Measurements from ENCODE around the gene LY6G6C.

The LY6G6C gene

DNA sequence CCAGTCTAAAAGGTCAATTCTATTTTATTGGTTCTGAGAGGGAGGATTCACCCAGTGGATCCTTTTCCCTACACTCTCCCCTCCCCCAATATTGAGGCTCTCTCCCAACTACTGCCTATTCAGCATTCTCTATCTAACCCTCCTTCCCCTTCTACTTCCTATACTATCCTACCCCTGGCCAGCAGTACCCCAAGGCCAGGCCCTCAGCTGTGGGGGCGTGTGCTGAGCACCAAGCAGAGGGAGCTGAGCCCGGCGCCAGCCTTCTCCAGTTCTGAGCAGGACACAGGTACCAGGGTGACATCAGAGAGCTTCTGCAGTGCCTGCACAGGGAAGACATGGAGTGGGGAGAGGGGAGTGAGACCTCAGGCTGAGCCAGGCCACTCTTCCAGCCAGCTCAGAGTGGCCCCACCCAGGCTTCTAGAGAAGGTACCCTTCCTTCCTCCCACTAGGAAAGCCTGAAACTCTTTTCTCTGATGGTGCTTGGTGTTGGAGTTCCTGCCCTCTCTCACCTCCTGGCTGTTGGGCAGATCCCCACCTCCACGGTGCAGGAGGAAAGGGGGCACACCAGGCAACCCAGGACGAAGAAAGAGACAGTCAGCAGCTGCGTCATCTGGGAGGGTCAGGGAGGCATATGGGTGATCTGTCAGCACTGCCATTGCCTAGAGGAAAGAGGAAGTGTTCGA lies 5.6 kb upstream of the LY6G6C start:
- Histone ChIP-seq H3K9me3 (ENCODE audit: control insufficient read depth in 1 of 2, low read length in 2 of 2) (no peaks in the 10 kb centered on the region), H3K9ac (ENCODE audit: low read depth in 1 of 2, low read length in 2 of 2) (peak overlapping the region in 1 of 2 donors; percentile 10), H3K27ac (ENCODE audit: low read depth, low read length) (peak overlapping the region; percentile 17), H3K4me1 (ENCODE audit: control insufficient read depth in 1 of 2, insufficient read depth in 2 of 2, low read length in 2 of 2) (peaks cover 35 to 37% of the 10 kb centered on the region in 2 donors), H3K4me3 (ENCODE audit: low read depth in 1 of 2, low read length in 2 of 2) (no peak overlapping the region), H3K27me3 (ENCODE audit: control insufficient read depth in 1 of 2, insufficient read depth in 2 of 2, low read length in 2 of 2) (no peaks in the 10 kb centered on the region), H3K36me3 (ENCODE audit: control insufficient read depth in 1 of 2, insufficient read depth in 2 of 2, low read length in 2 of 2) (peaks cover 15 to 38% of the 10 kb centered on the region in 2 donors)

DNA sequence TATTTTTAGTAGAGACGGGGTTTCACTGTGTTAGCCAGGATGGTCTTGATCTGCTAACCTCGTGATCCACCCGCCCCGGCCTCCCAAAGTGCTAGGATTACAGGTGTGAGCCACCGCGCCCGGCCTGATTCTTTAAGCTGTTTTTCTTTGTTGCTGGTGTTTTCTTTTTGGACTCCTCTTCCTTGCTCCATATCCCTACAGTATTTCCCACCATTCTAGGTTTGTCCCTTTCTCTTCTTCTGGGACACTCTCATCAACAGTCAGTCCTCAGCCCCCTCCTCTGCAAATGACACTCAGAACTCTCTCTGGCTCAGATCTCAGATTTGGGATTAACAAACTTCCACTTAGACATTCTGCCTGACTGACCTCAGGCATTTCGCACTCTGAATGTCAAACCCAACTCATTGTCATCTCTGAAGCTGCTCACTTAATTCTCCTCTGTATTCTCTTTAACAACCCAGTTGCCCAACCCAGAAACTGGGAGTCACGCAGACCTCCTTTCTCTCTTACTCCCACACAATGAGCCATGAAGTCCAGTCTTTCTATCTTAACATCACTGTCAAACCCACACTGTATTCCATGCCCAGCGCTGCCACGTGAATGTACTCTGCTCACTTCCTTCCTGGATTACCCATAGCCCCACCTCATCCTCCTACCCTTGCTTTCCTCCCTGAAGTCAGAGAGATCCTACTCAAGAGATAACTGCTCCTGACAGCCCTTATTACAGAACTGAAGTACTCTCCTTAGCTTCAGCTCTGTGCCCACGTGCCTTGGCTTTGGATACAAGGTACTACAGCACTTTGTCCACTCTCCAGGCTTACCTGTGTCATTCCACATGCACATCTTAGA lies 4.2 kb upstream of the LY6G6C start:
- H3K4me3 ChIP-seq (ENCODE audit: low read depth in 1 of 2, low read length in 2 of 2) = no peak overlapping the region
- H3K27ac ChIP-seq (ENCODE audit: low read depth, low read length) = no peak overlapping the region
- H3K27me3 ChIP-seq (ENCODE audit: control insufficient read depth in 1 of 2, insufficient read depth in 2 of 2, low read length in 2 of 2) = no peaks in the 10 kb centered on the region
- H3K9ac ChIP-seq (ENCODE audit: low read depth in 1 of 2, low read length in 2 of 2) = no peak overlapping the region
- no peaks in the 10 kb centered on the region for H3K9me3 ChIP-seq (ENCODE audit: control insufficient read depth in 1 of 2, low read length in 2 of 2)
- peaks cover 4 to 24% of the 10 kb centered on the region in 2 donors for H3K36me3 ChIP-seq (ENCODE audit: control insufficient read depth in 1 of 2, insufficient read depth in 2 of 2, low read length in 2 of 2)
- H3K4me1 ChIP-seq (ENCODE audit: control insufficient read depth in 1 of 2, insufficient read depth in 2 of 2, low read length in 2 of 2) = peaks cover 31% of the 10 kb centered on the region in 2 donors

DNA sequence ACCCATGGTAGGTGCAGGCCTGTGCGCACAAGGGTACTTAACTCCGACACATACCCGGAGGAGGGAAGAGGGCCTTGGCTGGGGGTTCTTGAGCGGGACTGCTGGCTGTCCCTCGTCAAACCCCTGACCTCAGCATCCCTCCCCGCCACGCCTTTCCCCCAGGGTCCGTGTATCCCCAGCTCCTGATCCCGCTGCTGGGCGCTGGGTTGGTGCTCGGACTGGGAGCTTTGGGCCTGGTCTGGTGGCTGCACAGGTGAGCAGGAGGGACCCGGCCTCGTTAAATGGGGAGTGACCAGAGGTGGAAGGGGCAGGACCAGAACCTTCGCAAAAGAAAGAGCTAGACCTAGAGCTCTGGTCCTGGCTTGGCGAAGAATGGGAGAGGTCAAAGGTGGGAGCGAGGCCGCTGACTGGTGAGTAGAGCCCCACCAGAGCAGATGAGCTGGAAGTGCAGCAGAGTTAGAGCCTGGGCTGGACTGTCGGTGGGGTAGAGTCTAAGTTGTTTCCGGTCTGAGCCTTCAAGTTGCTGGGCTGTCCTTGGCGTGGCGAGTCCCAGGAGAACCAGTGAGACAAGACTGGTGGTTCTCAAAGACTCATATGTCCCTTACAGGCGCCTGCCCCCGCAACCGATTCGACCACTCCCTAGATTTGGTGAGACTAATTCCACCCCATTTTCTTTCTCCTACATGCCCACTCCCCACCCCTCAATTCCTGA lies 2.6 kb upstream of the LY6G6C start:
- H3K4me3 ChIP-seq (ENCODE audit: low read depth in 1 of 2, low read length in 2 of 2) = no peak overlapping the region
- no peak overlapping the region for H3K27ac ChIP-seq (ENCODE audit: low read depth, low read length)
- no peaks in the 10 kb centered on the region for H3K9me3 ChIP-seq (ENCODE audit: control insufficient read depth in 1 of 2, low read length in 2 of 2)
- peaks cover 27 to 30% of the 10 kb centered on the region in 2 donors for H3K4me1 ChIP-seq (ENCODE audit: control insufficient read depth in 1 of 2, insufficient read depth in 2 of 2, low read length in 2 of 2)
- no peaks in the 10 kb centered on the region for H3K27me3 ChIP-seq (ENCODE audit: control insufficient read depth in 1 of 2, insufficient read depth in 2 of 2, low read length in 2 of 2)
- H3K36me3 ChIP-seq (ENCODE audit: control insufficient read depth in 1 of 2, insufficient read depth in 2 of 2, low read length in 2 of 2) = peaks cover 3 to 21% of the 10 kb centered on the region in 2 donors
- H3K9ac ChIP-seq (ENCODE audit: low read depth in 1 of 2, low read length in 2 of 2) = no peak overlapping the region

DNA sequence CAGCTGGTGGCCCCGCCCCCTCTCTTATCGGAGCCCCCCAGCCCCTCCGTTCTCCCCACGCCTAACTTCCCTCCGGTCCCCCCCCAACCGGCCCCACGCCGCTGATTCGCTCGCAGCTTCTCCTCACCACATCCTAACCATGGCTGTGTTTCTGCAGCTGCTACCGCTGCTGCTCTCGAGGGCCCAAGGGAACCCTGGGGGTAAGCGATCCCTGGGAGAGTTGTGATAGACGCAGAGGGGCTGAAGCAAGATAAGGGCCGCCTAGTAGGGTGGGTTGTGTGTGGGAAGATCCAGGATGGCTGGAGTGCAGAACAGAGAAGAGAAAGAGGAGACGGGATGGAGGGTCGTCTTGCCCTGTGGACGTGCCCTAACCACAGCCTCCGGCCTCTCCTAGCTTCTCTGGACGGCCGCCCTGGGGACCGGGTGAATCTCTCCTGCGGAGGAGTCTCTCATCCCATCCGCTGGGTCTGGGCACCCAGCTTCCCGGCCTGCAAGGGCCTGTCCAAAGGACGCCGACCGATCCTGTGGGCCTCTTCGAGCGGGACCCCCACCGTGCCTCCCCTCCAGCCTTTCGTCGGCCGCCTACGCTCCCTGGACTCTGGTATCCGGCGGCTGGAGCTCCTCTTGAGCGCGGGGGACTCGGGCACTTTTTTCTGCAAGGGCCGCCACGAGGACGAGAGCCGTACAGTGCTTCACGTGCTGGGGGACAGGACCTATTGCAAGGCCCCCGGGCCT lies 1.9 kb upstream of the LY6G6C start, which contains the start of gene MPIG6B:
TSS of gene MPIG6B (plus strand) at position 129 of the 735 bp plus-strand sequence. CDS start at position 140, 11 bp downstream.
- Histone ChIP-seq H3K4me1 (ENCODE audit: control insufficient read depth in 1 of 2, insufficient read depth in 2 of 2, low read length in 2 of 2) (peaks cover 26 to 31% of the 10 kb centered on the region in 2 donors), H3K36me3 (ENCODE audit: control insufficient read depth in 1 of 2, insufficient read depth in 2 of 2, low read length in 2 of 2) (peaks cover under 1 to 21% of the 10 kb centered on the region in 2 donors), H3K27ac (ENCODE audit: low read depth, low read length) (no peak within 1 kb of the TSS), H3K9ac (ENCODE audit: low read depth in 1 of 2, low read length in 2 of 2) (no peak within 1 kb of the TSS), H3K27me3 (ENCODE audit: control insufficient read depth in 1 of 2, insufficient read depth in 2 of 2, low read length in 2 of 2) (no peaks in the 10 kb centered on the region), H3K9me3 (ENCODE audit: control insufficient read depth in 1 of 2, low read length in 2 of 2) (no peaks in the 10 kb centered on the region), H3K4me3 (ENCODE audit: low read depth in 1 of 2, low read length in 2 of 2) (no peak within 1 kb of the TSS)

DNA sequence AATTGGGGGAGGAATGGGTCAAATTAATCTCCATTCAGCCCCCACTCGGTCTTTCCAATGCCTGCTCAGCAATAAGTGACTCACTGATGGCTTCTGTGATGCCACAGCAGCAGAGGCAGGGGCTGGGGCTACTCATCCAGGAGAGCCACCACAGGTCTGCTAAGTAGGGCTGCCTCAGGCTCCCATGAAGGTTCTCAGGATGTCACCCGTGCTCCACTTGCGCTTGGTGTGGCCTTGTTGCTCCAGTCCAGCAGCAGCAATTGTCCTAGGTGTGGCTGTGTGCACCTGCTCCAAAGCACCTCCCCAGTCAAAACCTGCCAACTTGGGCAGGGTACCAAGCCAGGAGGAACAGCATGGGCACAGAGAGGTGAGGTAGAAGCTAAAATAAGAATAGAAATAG lies 627 bp upstream of the LY6G6C start:
- Histone ChIP-seq H3K4me1 (ENCODE audit: control insufficient read depth in 1 of 2, insufficient read depth in 2 of 2, low read length in 2 of 2) (peaks cover 20 to 29% of the 10 kb centered on the region in 2 donors), H3K9me3 (ENCODE audit: control insufficient read depth in 1 of 2, low read length in 2 of 2) (no peaks in the 10 kb centered on the region), H3K27me3 (ENCODE audit: control insufficient read depth in 1 of 2, insufficient read depth in 2 of 2, low read length in 2 of 2) (no peaks in the 10 kb centered on the region), H3K27ac (ENCODE audit: low read depth, low read length) (no peak overlapping the region), H3K9ac (ENCODE audit: low read depth in 1 of 2, low read length in 2 of 2) (no peak overlapping the region), H3K4me3 (ENCODE audit: low read depth in 1 of 2, low read length in 2 of 2) (no peak overlapping the region), H3K36me3 (ENCODE audit: control insufficient read depth in 1 of 2, insufficient read depth in 2 of 2, low read length in 2 of 2) (peaks cover 0 to 15% of the 10 kb centered on the region in 2 donors)

- Histone ChIP-seq H3K4me1 (ENCODE audit: control insufficient read depth in 1 of 2, insufficient read depth in 2 of 2, low read length in 2 of 2) (peaks cover 11 to 23% of the 10 kb centered on the region in 2 donors), H3K4me3 (ENCODE audit: low read depth in 1 of 2, low read length in 2 of 2) (no peak overlapping the region), H3K27me3 (ENCODE audit: control insufficient read depth in 1 of 2, insufficient read depth in 2 of 2, low read length in 2 of 2) (no peaks in the 10 kb centered on the region)
Observed at GRCh38 chr6:31720196-31720770, 1.3 kb downstream of the LY6G6C start.

GRCh38 chr6:31719001-31719400 lies 2.5 kb downstream of the LY6G6C start:
- Histone ChIP-seq H3K9me3 (ENCODE audit: control insufficient read depth in 1 of 2, low read length in 2 of 2) (no peaks in the 10 kb centered on the region), H3K4me1 (ENCODE audit: control insufficient read depth in 1 of 2, insufficient read depth in 2 of 2, low read length in 2 of 2) (peaks cover 14 to 27% of the 10 kb centered on the region in 2 donors), H3K27ac (ENCODE audit: low read depth, low read length) (no peak overlapping the region), H3K36me3 (ENCODE audit: control insufficient read depth in 1 of 2, insufficient read depth in 2 of 2, low read length in 2 of 2) (no peaks in the 10 kb centered on the region), H3K27me3 (ENCODE audit: control insufficient read depth in 1 of 2, insufficient read depth in 2 of 2, low read length in 2 of 2) (no peaks in the 10 kb centered on the region), H3K9ac (ENCODE audit: low read depth in 1 of 2, low read length in 2 of 2) (peak overlapping the region in 1 of 2 donors; percentile 38), H3K4me3 (ENCODE audit: low read depth in 1 of 2, low read length in 2 of 2) (no peak overlapping the region)

More at GRCh38 chr6:31720196-31720770, 1.3 kb downstream of the LY6G6C start:
- Histone ChIP-seq H3K36me3 (ENCODE audit: control insufficient read depth in 1 of 2, insufficient read depth in 2 of 2, low read length in 2 of 2) (no peaks in the 10 kb centered on the region), H3K27ac (ENCODE audit: low read depth, low read length) (no peak overlapping the region), H3K9ac (ENCODE audit: low read depth in 1 of 2, low read length in 2 of 2) (no peak overlapping the region), H3K9me3 (ENCODE audit: control insufficient read depth in 1 of 2, low read length in 2 of 2) (no peaks in the 10 kb centered on the region)

- no peaks in the 10 kb centered on the region for H3K9me3 ChIP-seq (ENCODE audit: control insufficient read depth in 1 of 2, low read length in 2 of 2)
- no peak overlapping the region for H3K4me3 ChIP-seq (ENCODE audit: low read depth in 1 of 2, low read length in 2 of 2)
- peaks cover 17 to 34% of the 10 kb centered on the region in 2 donors for H3K4me1 ChIP-seq (ENCODE audit: control insufficient read depth in 1 of 2, insufficient read depth in 2 of 2, low read length in 2 of 2)
- H3K27me3 ChIP-seq (ENCODE audit: control insufficient read depth in 1 of 2, insufficient read depth in 2 of 2, low read length in 2 of 2) = no peaks in the 10 kb centered on the region
- no peak overlapping the region for H3K27ac ChIP-seq (ENCODE audit: low read depth, low read length)
- H3K9ac ChIP-seq (ENCODE audit: low read depth in 1 of 2, low read length in 2 of 2) = no peak overlapping the region
- no peaks in the 10 kb centered on the region for H3K36me3 ChIP-seq (ENCODE audit: control insufficient read depth in 1 of 2, insufficient read depth in 2 of 2, low read length in 2 of 2)
Observed at GRCh38 chr6:31718265-31718664, 3.3 kb downstream of the LY6G6C start.

DNA sequence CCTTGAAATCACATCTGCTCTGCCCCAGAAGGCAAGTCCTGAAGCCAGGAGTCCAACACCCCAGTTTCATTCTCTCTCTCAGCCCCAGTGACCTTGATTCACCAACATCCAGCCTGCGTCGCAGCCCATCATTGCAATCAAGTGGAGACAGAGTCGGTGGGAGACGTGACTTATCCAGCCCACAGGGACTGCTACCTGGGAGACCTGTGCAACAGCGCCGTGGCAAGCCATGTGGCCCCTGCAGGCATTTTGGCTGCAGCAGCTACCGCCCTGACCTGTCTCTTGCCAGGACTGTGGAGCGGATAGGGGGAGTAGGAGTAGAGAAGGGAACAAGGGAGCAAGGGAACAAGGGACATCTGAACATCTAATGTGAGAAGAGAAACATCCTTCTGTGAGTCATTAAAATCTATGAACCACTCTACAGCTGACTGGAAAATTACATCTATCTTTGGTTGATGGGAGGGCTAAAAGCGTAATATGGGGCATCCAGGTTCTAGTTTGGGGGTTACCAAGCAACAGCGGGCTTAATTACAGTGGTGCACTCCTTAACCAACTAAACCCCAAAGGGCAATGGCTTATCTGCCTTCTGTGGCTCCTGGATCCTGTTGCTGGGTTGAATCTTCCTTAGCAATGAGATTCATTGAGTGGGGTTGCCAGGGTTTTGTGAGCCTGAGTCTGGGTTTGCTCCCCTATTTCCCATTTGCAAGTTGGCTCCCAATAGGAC lies 3.9 kb downstream of the LY6G6C start:
- H3K4me1 ChIP-seq (ENCODE audit: control insufficient read depth in 1 of 2, insufficient read depth in 2 of 2, low read length in 2 of 2) = peaks cover 17 to 34% of the 10 kb centered on the region in 2 donors
- no peak overlapping the region for H3K4me3 ChIP-seq (ENCODE audit: low read depth in 1 of 2, low read length in 2 of 2)
- no peak overlapping the region for H3K9ac ChIP-seq (ENCODE audit: low read depth in 1 of 2, low read length in 2 of 2)
- no peaks in the 10 kb centered on the region for H3K27me3 ChIP-seq (ENCODE audit: control insufficient read depth in 1 of 2, insufficient read depth in 2 of 2, low read length in 2 of 2)
- no peak overlapping the region for H3K27ac ChIP-seq (ENCODE audit: low read depth, low read length)
- no peaks in the 10 kb centered on the region for H3K9me3 ChIP-seq (ENCODE audit: control insufficient read depth in 1 of 2, low read length in 2 of 2)
- no peaks in the 10 kb centered on the region for H3K36me3 ChIP-seq (ENCODE audit: control insufficient read depth in 1 of 2, insufficient read depth in 2 of 2, low read length in 2 of 2)
